ENCODE data around the gene LRRC10.

LRRC10 gene

GRCh38 chr12:69641546-69641945 lies 30.8 kb upstream of the LRRC10 start:
- no peak for DNase-seq (ENCODE audit: extremely low read depth, low read depth)
- no peak for TF ChIP-seq CTCF (IDR thresholded peaks at IDR 0.05; ENCODE audit: low read depth, low read length)

- TF ChIP-seq CTCF (IDR thresholded peaks at IDR 0.05; ENCODE audit: low read depth, low read length), result peak; percentile 96
- peak; percentile 24 for DNase-seq (ENCODE audit: extremely low read depth, low read depth)
Observed at GRCh38 chr12:69639400-69640016, 28.8 kb upstream of the LRRC10 start.

- TF ChIP-seq CTCF (IDR thresholded peaks at IDR 0.05; ENCODE audit: low read depth, low read length), result no peak
- no peak for DNase-seq (ENCODE audit: extremely low read depth, low read depth)
Observed at GRCh38 chr12:69633061-69633460, 22.4 kb upstream of the LRRC10 start.

- DNase-seq (ENCODE audit: extremely low read depth, low read depth), result no peak
- peak; percentile 15 for TF ChIP-seq CTCF (IDR thresholded peaks at IDR 0.05; ENCODE audit: low read depth, low read length)
Observed at GRCh38 chr12:69630191-69630590, 19.5 kb upstream of the LRRC10 start.

GRCh38 chr12:69627501-69627900 lies 16.8 kb upstream of the LRRC10 start:
- TF ChIP-seq CTCF (IDR thresholded peaks at IDR 0.05; ENCODE audit: low read depth, low read length), result no peak
- DNase-seq (ENCODE audit: extremely low read depth, low read depth), result no peak

- no peak for DNase-seq (ENCODE audit: extremely low read depth, low read depth)
- no peak for TF ChIP-seq CTCF (IDR thresholded peaks at IDR 0.05; ENCODE audit: low read depth, low read length)
Observed at GRCh38 chr12:69623970-69624369, 13.3 kb upstream of the LRRC10 start.

- no peak for TF ChIP-seq CTCF (IDR thresholded peaks at IDR 0.05; ENCODE audit: low read depth, low read length)
- no peak for DNase-seq (ENCODE audit: extremely low read depth, low read depth)
Observed at GRCh38 chr12:69621551-69621950, 10.8 kb upstream of the LRRC10 start.
